HUES48 (cell line): Measurements from ENCODE around the gene PIGBOS1.
A peak's percentile ranks its signal among the peaks of the same experiment; 100 is the strongest.

Experiments
- H3K27ac ChIP-seq: one replicate; pipeline ENCODE4 v1.7.0; 2013; ENCODE audit warnings: low read depth, low read length, inconsistent platforms
- H3K27me3 ChIP-seq: 2 replicates; pipeline ENCODE4 v1.6.1; 2013; ENCODE audit warnings: mild to moderate bottlenecking, low read length; ENCODE audit not compliant: control insufficient read depth, insufficient read depth
- H3K36me3 ChIP-seq: 2 replicates; pipeline ENCODE4 v1.6.1; 2013; ENCODE audit warnings: low read length; ENCODE audit not compliant: control insufficient read depth, insufficient read depth
- H3K4me1 ChIP-seq: 2 replicates; pipeline ENCODE4 v1.6.1; 2013; ENCODE audit warnings: mild to moderate bottlenecking, low read length; ENCODE audit not compliant: control insufficient read depth, insufficient read depth
- H3K4me3 ChIP-seq: 2 replicates; pipeline ENCODE4 v1.5.1; 2013; ENCODE audit warnings: mild to moderate bottlenecking, low read depth, low read length
- H3K9ac ChIP-seq: 2 replicates; pipeline ENCODE4 v1.6.1; 2013; ENCODE audit warnings: mild to moderate bottlenecking, low read depth, low read length, moderate library complexity
- H3K9me3 ChIP-seq: 2 replicates; pipeline ENCODE4 v1.6.1; 2013; ENCODE audit warnings: low read length; ENCODE audit not compliant: control insufficient read depth, insufficient read depth

Gene PIGBOS1

GRCh38 chr15:55318588-55319494 lies at the start of gene PIGBOS1, which contains the start of gene PIGB:
Gene PIGBOS1, minus strand, starts transcription at chr15:55319123. Its CDS starts 1,331 bp downstream, at chr15:55317792.
Gene PIGB, plus strand, starts transcription at chr15:55319222. Its CDS starts 29 bp downstream, at chr15:55319251.
- peak within 1 kb of the TSS; percentile 85 for H3K27ac ChIP-seq
- H3K36me3 ChIP-seq: no peaks in the 10 kb centered on the region; the same call in 1 of the 2 replicates
- H3K27me3 ChIP-seq: no peaks in the 10 kb centered on the region
- H3K4me3 ChIP-seq: peak within 1 kb of the TSS; percentile 93
- no peaks in the 10 kb centered on the region for H3K9me3 ChIP-seq
- peaks cover 6% of the 10 kb centered on the region; the same call in 1 of the 2 replicates for H3K4me1 ChIP-seq
- peak within 1 kb of the TSS; percentile 86 for H3K9ac ChIP-seq

- Histone ChIP-seq H3K9me3 (no peaks in the 10 kb centered on the region), H3K9ac (no peak overlapping the region), H3K36me3 (no peaks in the 10 kb centered on the region)
These were observed 48.1 kb upstream of the PIGBOS1 start for GRCh38 chr15:55366981-55367380.

GRCh38 chr15:55362641-55363040 lies 43.7 kb upstream of the PIGBOS1 start:
- H3K9me3 ChIP-seq: no peaks in the 10 kb centered on the region
- H3K27me3 ChIP-seq: no peaks in the 10 kb centered on the region
- peaks cover 11% of the 10 kb centered on the region; the same call in 1 of the 2 replicates for H3K4me1 ChIP-seq
- no peak overlapping the region for H3K9ac ChIP-seq
- no peaks in the 10 kb centered on the region for H3K36me3 ChIP-seq
- H3K27ac ChIP-seq: no peak overlapping the region
- H3K4me3 ChIP-seq: no peak overlapping the region

More at GRCh38 chr15:55366981-55367380, 48.1 kb upstream of the PIGBOS1 start:
- H3K27me3 ChIP-seq: no peaks in the 10 kb centered on the region
- no peak overlapping the region for H3K4me3 ChIP-seq
- no peaks in the 10 kb centered on the region for H3K4me1 ChIP-seq
- no peak overlapping the region for H3K27ac ChIP-seq

GRCh38 chr15:55361048-55361447 lies 42.1 kb upstream of the PIGBOS1 start:
- Histone ChIP-seq H3K4me1 (peaks cover 11% of the 10 kb centered on the region; the same call in 1 of the 2 replicates), H3K4me3 (no peak overlapping the region), H3K9me3 (no peaks in the 10 kb centered on the region), H3K27me3 (no peaks in the 10 kb centered on the region), H3K27ac (no peak overlapping the region), H3K36me3 (no peaks in the 10 kb centered on the region), H3K9ac (no peak overlapping the region)

- Histone ChIP-seq H3K9ac (no peak overlapping the region), H3K4me3 (no peak overlapping the region), H3K9me3 (no peaks in the 10 kb centered on the region), H3K36me3 (no peaks in the 10 kb centered on the region), H3K27ac (no peak overlapping the region), H3K4me1 (peaks cover 11% of the 10 kb centered on the region; the same call in 1 of the 2 replicates), H3K27me3 (no peaks in the 10 kb centered on the region)
These were observed 41.3 kb upstream of the PIGBOS1 start for GRCh38 chr15:55360256-55360655.

- H3K4me1 ChIP-seq: peaks cover 13% of the 10 kb centered on the region
- H3K9ac ChIP-seq: no peak overlapping the region
- H3K9me3 ChIP-seq: no peaks in the 10 kb centered on the region
- H3K36me3 ChIP-seq: no peaks in the 10 kb centered on the region
- no peaks in the 10 kb centered on the region for H3K27me3 ChIP-seq
- no peak overlapping the region for H3K4me3 ChIP-seq
- no peak overlapping the region for H3K27ac ChIP-seq
These were observed 39.5 kb upstream of the PIGBOS1 start for GRCh38 chr15:55358471-55358870.

- H3K9ac ChIP-seq: no peak overlapping the region
- no peaks in the 10 kb centered on the region for H3K9me3 ChIP-seq
- no peaks in the 10 kb centered on the region for H3K27me3 ChIP-seq
- peaks cover 19% of the 10 kb centered on the region for H3K4me1 ChIP-seq
- no peaks in the 10 kb centered on the region for H3K36me3 ChIP-seq
- H3K27ac ChIP-seq: no peak overlapping the region
- no peak overlapping the region for H3K4me3 ChIP-seq
These were observed 38.9 kb upstream of the PIGBOS1 start for GRCh38 chr15:55357774-55358173.

- no peaks in the 10 kb centered on the region for H3K9me3 ChIP-seq
- peaks cover 26% of the 10 kb centered on the region for H3K4me1 ChIP-seq
- no peak overlapping the region for H3K4me3 ChIP-seq
These were observed 38.2 kb upstream of the PIGBOS1 start for GRCh38 chr15:55356985-55357585.

GRCh38 chr15:55353025-55353424 lies 34.1 kb upstream of the PIGBOS1 start:
- Histone ChIP-seq H3K9me3 (no peaks in the 10 kb centered on the region), H3K36me3 (no peaks in the 10 kb centered on the region), H3K27me3 (no peaks in the 10 kb centered on the region), H3K4me3 (no peak overlapping the region), H3K9ac (no peak overlapping the region), H3K27ac (peak overlapping the region; percentile 13), H3K4me1 (peaks cover 15% of the 10 kb centered on the region)

More at GRCh38 chr15:55356985-55357585, 38.2 kb upstream of the PIGBOS1 start:
- H3K9ac ChIP-seq: no peak overlapping the region
- H3K27me3 ChIP-seq: no peaks in the 10 kb centered on the region
- no peaks in the 10 kb centered on the region for H3K36me3 ChIP-seq
- no peak overlapping the region for H3K27ac ChIP-seq

- H3K27me3 ChIP-seq: no peaks in the 10 kb centered on the region
- H3K36me3 ChIP-seq: no peaks in the 10 kb centered on the region
- no peak overlapping the region for H3K27ac ChIP-seq
- no peak overlapping the region for H3K4me3 ChIP-seq
- H3K9me3 ChIP-seq: no peaks in the 10 kb centered on the region
- H3K4me1 ChIP-seq: peaks cover 19% of the 10 kb centered on the region
- no peak overlapping the region for H3K9ac ChIP-seq
These were observed 30.4 kb upstream of the PIGBOS1 start for GRCh38 chr15:55349282-55349681.

- Histone ChIP-seq H3K27ac (no peak overlapping the region), H3K9ac (no peak overlapping the region), H3K4me1 (peaks cover 26% of the 10 kb centered on the region), H3K36me3 (no peaks in the 10 kb centered on the region), H3K27me3 (no peaks in the 10 kb centered on the region), H3K4me3 (no peak overlapping the region), H3K9me3 (no peaks in the 10 kb centered on the region)
These were observed 29.4 kb upstream of the PIGBOS1 start for GRCh38 chr15:55348281-55348778.
